BE2C (cell line): ENCODE data around the gene PHACTR1.

Experiments used
- DNase-seq: peaks from one replicate; pipeline ENCODE4 v3.0.0-alpha.2; 2020
- H3K27me3 ChIP-seq: fragments of 250-450 bp; sonication (Bioruptor Pico); 2 replicates; pipeline ENCODE4 v1.5.1; 2020; ENCODE audit warnings: mild to moderate bottlenecking
- H3K36me3 ChIP-seq: fragments of 250-450 bp; sonication (Bioruptor Pico); 2 replicates; pipeline ENCODE4 v1.5.1; 2020; ENCODE audit warnings: mild to moderate bottlenecking
- H3K4me1 ChIP-seq: fragments of 250-450 bp; sonication (Bioruptor Pico); 2 replicates; pipeline ENCODE4 v1.5.1; 2020
- H3K4me3 ChIP-seq: 2 replicates; pipeline ENCODE4 v1.5.1; 2011; ENCODE audit warnings: low read depth, low read length
- H3K9me3 ChIP-seq: fragments of 250-450 bp; sonication (Bioruptor Pico); 2 replicates; pipeline ENCODE4 v1.5.1; 2020
- TF ChIP-seq, protein P1 (sequence below): IDR thresholded peaks from 2 replicates; pipeline ENCODE4 v1.5.1; 2012; ENCODE audit warnings: mild to moderate bottlenecking, low read depth, low read length

PHACTR1 gene

DNA sequence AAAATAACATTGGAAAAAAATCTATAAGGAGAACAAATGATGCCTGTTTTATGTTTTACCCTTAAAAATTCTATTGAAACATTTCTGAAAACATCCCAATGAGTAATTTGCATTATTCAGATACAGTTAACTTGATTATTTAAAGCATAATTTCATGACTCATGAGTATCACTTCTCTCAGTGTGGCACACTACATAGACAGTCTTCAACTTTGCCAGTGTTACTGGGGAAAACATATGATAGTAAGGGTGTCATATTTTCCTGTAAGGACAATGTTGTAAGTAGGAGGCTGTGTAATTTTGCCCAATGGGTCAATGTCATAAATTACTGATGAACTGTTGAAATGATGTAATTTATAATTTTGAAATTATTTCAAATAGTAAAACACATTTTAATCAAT is 125.5 kb downstream of the PHACTR1 start:
- TF ChIP-seq, protein P1, sequence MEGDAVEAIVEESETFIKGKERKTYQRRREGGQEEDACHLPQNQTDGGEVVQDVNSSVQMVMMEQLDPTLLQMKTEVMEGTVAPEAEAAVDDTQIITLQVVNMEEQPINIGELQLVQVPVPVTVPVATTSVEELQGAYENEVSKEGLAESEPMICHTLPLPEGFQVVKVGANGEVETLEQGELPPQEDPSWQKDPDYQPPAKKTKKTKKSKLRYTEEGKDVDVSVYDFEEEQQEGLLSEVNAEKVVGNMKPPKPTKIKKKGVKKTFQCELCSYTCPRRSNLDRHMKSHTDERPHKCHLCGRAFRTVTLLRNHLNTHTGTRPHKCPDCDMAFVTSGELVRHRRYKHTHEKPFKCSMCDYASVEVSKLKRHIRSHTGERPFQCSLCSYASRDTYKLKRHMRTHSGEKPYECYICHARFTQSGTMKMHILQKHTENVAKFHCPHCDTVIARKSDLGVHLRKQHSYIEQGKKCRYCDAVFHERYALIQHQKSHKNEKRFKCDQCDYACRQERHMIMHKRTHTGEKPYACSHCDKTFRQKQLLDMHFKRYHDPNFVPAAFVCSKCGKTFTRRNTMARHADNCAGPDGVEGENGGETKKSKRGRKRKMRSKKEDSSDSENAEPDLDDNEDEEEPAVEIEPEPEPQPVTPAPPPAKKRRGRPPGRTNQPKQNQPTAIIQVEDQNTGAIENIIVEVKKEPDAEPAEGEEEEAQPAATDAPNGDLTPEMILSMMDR, result no peak
- no peaks in the 10 kb centered on the region for H3K27me3 ChIP-seq
- DNase-seq, result no peak
- H3K36me3 ChIP-seq, result no peaks in the 10 kb centered on the region
- no peaks in the 10 kb centered on the region for H3K4me1 ChIP-seq
- H3K4me3 ChIP-seq, result no peak overlapping the region
- no peaks in the 10 kb centered on the region for H3K9me3 ChIP-seq

DNA sequence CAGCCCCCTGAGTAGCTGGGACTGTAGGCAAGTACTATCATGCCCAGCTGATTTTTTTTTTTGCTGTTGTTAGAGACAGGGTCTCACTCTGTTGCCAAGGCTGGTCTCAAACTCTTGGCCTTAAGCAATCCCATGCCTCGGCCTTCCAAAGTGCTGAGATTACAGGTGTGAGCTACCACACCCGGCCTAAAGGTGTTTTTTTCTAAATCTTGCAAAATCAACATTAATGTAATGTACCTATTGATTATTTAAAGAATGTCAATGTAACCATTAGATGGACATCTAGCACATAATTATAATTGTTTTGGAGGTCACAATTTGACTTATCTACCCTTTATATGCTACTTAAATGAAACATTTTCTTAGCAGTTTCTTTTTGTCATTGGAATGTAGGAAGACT is 126.1 kb downstream of the PHACTR1 start:
- DNase-seq, result no peak
- TF ChIP-seq, protein P1, result no peak
- Histone ChIP-seq H3K4me3 (no peak overlapping the region), H3K9me3 (no peaks in the 10 kb centered on the region), H3K4me1 (no peaks in the 10 kb centered on the region), H3K27me3 (no peaks in the 10 kb centered on the region), H3K36me3 (no peaks in the 10 kb centered on the region)

DNA sequence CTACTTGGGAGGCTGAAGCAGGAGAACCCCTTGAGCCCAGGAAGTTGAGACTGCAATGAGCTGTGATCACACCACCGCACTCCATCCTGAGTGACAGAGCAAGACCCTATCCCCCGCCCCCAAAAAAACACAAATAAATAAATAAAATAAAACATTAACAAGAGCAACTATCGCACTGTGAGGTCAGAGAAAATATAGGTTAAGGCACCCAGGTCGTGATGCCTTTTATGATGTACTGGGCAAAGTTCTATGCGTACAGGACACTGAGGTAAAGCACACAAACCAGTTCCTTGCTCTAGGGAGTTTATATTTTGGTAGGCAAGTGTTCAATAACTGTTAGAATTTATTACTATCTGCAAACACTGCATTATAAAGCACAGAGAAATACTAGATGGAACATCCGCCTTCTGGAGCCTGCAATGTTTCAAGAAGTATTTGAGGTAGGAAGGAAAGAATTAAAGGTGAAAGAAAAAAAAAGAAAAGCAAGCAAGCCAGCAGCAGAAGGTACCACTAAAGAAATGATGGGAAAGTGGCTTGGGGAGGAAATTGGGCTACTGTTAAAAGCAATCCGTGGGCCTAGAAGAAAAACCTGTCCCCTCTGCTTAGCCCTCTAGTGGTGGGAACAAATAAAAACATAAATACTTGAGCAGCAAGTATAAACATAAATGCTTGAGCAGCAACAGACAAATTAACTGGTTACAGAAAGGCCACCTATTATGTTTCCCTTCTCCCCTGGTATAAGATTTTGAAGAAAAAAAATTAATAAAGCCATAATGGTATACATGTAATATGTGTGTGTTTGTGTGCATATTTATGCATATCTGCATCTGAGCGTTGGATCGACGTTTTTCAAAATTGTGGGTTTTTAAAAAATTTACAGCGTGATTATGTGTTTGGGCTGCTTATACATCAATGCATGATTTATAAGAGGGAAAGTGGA is 128.0 kb downstream of the PHACTR1 start:
- no peak overlapping the region for H3K4me3 ChIP-seq
- H3K9me3 ChIP-seq, result no peaks in the 10 kb centered on the region
- H3K27me3 ChIP-seq, result no peaks in the 10 kb centered on the region
- H3K36me3 ChIP-seq, result no peaks in the 10 kb centered on the region
- TF ChIP-seq, protein P1, result peak; percentile 58
- no peaks in the 10 kb centered on the region for H3K4me1 ChIP-seq
- no peak for DNase-seq

DNA sequence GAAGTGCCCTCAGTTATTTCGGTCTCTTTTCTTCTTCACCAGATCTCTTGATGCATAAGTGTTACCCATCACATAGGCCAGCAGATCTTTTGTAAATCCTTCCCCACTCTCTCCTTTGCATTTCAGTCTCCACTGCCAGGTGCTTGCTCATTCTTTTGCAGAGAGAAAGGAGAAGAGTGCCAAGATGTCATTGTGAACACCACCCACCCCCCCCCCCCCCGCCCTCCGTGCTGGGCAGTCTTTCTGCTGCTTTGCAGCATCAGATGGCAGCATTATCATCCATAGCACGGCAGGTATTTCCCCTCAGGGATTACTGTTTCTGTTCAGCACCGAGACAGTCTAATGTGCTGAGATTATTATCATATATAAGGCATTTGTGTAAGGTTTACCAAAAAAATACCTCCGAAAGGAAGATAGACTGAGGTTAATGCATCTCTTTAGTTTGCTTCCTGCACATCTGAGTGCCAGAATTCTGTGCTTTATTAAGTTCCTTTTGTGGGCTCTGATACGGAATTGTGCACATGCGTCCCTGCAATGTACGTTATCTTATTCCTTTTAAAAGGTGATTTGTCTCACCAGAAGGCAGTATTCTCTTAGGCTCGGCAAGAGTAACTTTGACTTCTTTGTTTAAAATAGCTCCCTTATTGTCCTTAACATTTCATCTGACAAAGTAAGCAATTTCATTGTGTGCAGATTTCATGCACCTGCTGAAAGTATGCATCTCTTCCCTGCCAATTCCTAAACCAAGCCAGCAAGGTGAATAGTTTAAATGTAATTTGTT is 128.8 kb downstream of the PHACTR1 start:
- Histone ChIP-seq H3K4me3 (no peak overlapping the region), H3K27me3 (no peaks in the 10 kb centered on the region), H3K4me1 (no peaks in the 10 kb centered on the region), H3K9me3 (no peaks in the 10 kb centered on the region), H3K36me3 (no peaks in the 10 kb centered on the region)
- TF ChIP-seq, protein P1, result no peak
- no peak for DNase-seq

DNA sequence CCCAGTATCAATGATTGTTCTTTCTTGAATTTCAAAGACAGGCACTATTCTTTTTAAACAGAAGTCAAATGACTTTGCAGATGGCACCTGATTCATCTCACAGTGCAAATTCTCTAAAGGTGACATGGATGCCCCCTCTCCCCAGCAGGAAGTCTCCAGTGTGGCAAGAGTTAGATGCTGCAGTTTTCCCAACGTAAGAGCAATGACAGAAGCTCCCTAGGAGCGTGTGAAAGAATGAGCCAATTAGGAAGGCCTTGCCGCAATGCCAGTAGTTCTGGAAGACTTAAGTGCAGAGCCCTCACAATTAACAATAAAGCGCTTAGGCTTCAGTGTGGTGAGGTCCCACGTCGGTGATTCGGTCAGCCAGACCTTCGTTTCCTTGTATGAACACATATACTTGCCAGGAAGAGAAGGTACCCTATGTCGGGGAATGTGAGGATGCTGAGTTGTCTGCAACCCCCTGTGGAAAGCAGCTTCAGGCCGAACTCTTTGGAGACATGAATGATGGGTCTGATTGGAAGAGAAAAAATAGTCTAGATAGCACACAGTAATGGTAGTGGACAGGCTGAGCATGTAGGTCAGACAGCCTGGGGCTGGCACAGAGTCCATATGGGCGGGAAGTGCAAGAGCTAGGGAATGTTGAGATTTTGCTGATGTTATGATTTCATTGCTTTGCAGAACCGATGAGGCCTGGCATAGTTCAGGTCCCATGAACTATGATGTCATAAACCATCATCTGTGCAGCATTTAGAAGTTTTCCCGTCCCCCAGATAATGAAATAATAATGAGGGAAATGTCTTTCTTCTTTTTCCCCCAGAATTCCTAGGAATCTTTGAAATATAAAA is 132.6 kb downstream of the PHACTR1 start:
- H3K27me3 ChIP-seq, result no peaks in the 10 kb centered on the region
- DNase-seq, result no peak
- H3K36me3 ChIP-seq, result no peaks in the 10 kb centered on the region
- no peak overlapping the region for H3K4me3 ChIP-seq
- TF ChIP-seq, protein P1, result no peak
- no peaks in the 10 kb centered on the region for H3K9me3 ChIP-seq
- H3K4me1 ChIP-seq, result no peaks in the 10 kb centered on the region
